ENCODE results near the gene SWT1.
"Not testable (repeated sequence)": the region's sequence is repeated elsewhere in the genome, so short reads cannot be mapped to it uniquely, and the experiment has no call there.

The SWT1 gene

GRCh38 chr1:185293967-185294542 is 137.1 kb downstream of the SWT1 start:
- DNase-seq: no peak

- no peak for DNase-seq
Observed at GRCh38 chr1:185295091-185295490, 138.1 kb downstream of the SWT1 start.

- DNase-seq: no peak
Observed at GRCh38 chr1:185297982-185298381, 141.0 kb downstream of the SWT1 start.

- no peak for DNase-seq
Observed at GRCh38 chr1:185300152-185300551, 143.2 kb downstream of the SWT1 start.

- DNase-seq: no peak
Observed at GRCh38 chr1:185305419-185305818, 148.5 kb downstream of the SWT1 start.

- DNase-seq: no peak
Observed at GRCh38 chr1:185308126-185308525, 151.2 kb downstream of the SWT1 start.

- no peak for DNase-seq
Observed at GRCh38 chr1:185309566-185309965, 152.6 kb downstream of the SWT1 start.

GRCh38 chr1:185311589-185312225 is 154.7 kb downstream of the SWT1 start:
- no peak for DNase-seq

- DNase-seq: no peak
Observed at GRCh38 chr1:185312361-185313138, 155.6 kb downstream of the SWT1 start.

GRCh38 chr1:185314411-185314810 is 157.4 kb downstream of the SWT1 start:
- no peak for DNase-seq

- DNase-seq: no peak
Observed at GRCh38 chr1:185315445-185316071, 158.6 kb downstream of the SWT1 start.

GRCh38 chr1:185316163-185317033 is 159.4 kb downstream of the SWT1 start:
- DNase-seq: peak; percentile 85

- peak; percentile 96 for DNase-seq
Observed at GRCh38 chr1:185317034-185317885, 160.3 kb downstream of the SWT1 start, which contains the start of gene IVNS1ABP. IVNS1ABP (minus strand) TSS chr1:185317243; CDS start chr1:185309493, 7,750 bp downstream.

GRCh38 chr1:185317886-185318310 is 160.9 kb downstream of the SWT1 start:
- no peak for DNase-seq

- DNase-seq: no peak
Observed at GRCh38 chr1:185318431-185319138, 161.6 kb downstream of the SWT1 start.

GRCh38 chr1:185319139-185319475 is 162.1 kb downstream of the SWT1 start:
- DNase-seq: no peak

GRCh38 chr1:185321104-185321503 is 164.1 kb downstream of the SWT1 start:
- DNase-seq: not testable (repeated sequence)

GRCh38 chr1:185321653-185322221 is 164.8 kb downstream of the SWT1 start:
- DNase-seq: not testable (repeated sequence)

GRCh38 chr1:185322636-185323035 is 165.7 kb downstream of the SWT1 start:
- no peak for DNase-seq

- no peak for DNase-seq
Observed at GRCh38 chr1:185324118-185324517, 167.2 kb downstream of the SWT1 start.

- no peak for DNase-seq
Observed at GRCh38 chr1:185325413-185325812, 168.4 kb downstream of the SWT1 start.
